GM18517 (cell line): Measurements from ENCODE around the gene PSAP.
A peak's percentile ranks its signal among the peaks of the same experiment; 100 is the strongest.

ENCODE experiments used
- ATAC-seq: cut with Tn5 transposase; IDR thresholded peaks from one replicate; pipeline ENCODE4 v1.9.1; 2021; ENCODE audit warnings: mild to moderate bottlenecking, moderate library complexity; ENCODE audit not compliant: unreplicated experiment

PSAP gene

GRCh38 chr10:71845410-71846405 lies 5.3 kb downstream of the PSAP start:
- ATAC-seq: no peak

DNA sequence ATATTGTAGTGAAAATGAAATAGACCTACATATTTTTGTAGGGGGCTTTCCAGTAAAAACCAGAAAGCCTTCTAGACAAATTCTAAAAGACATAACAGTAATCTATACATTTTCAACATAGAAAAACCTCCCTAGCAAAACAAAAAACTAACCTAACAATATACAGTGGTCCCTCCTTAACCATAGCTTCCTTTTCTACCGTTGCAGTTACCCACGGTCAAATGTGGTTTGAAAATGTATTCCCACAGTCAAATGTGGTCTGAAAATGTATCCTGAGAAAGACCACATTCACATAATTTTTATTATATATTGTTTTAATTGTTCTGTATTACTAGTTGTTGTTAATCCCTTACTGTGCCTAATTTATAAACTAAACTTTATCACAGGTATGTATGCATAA lies 6.4 kb downstream of the PSAP start:
- no peak for ATAC-seq

- no peak for ATAC-seq
These were observed 7.0 kb downstream of the PSAP start for GRCh38 chr10:71844084-71844483.

- no peak for ATAC-seq
These were observed 8.0 kb downstream of the PSAP start for GRCh38 chr10:71842856-71843686.

GRCh38 chr10:71842422-71842821 lies 8.6 kb downstream of the PSAP start:
- no peak for ATAC-seq

GRCh38 chr10:71840958-71841335 lies 10.1 kb downstream of the PSAP start:
- ATAC-seq: no peak

DNA sequence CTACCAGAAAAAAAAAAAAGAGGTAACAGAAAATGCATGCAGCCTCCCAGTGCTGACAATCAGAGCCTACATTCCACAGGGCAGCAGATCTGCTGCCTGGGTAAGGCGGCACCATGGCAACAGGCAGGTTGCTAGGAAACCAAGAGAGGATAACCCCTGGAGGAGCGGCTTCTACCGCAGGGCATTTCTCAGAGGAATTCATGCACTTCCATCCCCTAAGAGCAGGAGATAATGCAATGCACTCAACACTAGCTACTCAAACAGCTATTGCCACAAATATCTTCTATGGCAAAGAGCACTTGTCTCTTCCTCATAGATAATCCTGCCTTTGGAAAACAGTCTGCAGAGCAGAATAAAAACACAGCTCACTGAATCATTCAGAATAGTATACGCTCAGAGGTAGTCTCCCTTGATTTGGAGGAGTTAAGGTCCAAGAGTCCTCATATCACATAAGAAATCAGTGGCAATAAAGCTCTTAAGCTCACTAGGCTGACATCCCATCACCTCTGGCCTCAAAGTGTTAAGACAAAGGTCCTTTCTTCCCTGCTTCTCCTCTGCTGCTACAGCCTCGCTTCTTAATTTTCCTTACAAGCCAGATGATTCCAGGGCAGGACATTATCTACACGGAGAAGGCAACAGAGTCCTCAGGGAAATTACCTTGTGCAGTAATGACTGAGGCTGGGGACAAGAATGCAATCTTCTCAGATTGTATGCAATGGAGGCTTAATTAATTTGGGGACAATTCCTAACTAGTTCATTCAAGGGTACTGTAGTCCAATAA lies 10.7 kb downstream of the PSAP start:
- ATAC-seq: no peak

GRCh38 chr10:71838264-71839211 lies 12.5 kb downstream of the PSAP start:
- no peak for ATAC-seq

- ATAC-seq: no peak
These were observed 13.8 kb downstream of the PSAP start for GRCh38 chr10:71837098-71837827.

- no peak for ATAC-seq
These were observed 14.5 kb downstream of the PSAP start for GRCh38 chr10:71836596-71836974.

DNA sequence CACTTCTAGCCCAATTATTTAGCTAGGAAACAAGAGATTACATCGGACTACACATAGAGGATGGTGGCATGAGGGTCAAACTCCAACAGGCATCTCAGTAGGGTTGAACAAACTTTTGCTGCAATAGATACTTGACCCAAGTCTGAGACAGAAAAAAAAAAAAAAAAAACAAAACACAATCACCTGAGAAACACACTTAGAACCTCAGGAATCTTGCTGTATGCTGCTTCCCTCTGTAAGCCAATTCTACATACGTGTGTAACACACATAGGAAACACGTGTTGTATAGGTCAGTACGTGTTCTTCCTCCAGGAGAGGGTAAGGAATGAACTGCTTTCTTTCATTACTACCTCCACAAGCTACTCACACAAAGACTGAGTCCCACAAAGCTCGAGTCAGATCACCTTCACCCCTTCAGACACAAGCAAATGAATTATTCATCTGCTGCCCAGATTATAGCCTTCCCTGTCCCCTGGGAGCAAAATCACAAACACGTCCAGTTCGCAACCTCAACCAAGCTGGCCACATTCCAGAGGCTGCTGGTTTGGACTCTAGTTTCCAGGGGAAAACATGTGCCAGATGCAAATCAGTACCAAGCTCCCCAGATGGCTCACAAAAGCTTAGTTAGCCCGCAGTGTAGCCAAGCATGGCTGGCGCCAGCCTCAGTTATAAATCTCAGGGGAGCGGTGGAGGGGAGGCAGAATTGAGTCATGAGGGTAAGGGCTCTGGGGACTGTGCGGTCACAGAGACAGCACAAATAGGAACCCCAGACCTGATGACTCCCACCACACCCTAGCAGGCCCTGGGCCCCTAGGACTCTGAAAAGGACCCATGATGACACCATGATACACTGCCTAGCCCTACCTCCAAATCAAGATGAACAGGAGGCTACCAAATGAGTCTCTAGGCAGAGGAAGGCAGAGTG lies 15.1 kb downstream of the PSAP start:
- ATAC-seq: peak; percentile 92

DNA sequence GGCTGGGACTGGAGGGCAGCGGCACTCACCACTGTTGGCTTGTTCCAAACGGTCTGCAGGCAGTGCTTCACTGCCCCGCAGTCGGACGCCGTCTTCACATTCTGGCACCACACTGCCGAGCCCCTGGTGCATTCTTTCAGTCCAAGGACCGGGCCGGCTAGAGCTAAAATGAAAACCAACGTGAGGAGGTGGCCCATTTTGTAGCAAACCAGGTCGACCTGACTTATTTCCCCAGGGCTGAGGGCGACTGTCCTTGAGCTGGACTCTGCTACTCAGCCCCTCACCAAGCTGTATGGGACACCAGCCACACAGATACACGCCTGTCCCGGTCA lies 16.7 kb downstream of the PSAP start:
- ATAC-seq: no peak

DNA sequence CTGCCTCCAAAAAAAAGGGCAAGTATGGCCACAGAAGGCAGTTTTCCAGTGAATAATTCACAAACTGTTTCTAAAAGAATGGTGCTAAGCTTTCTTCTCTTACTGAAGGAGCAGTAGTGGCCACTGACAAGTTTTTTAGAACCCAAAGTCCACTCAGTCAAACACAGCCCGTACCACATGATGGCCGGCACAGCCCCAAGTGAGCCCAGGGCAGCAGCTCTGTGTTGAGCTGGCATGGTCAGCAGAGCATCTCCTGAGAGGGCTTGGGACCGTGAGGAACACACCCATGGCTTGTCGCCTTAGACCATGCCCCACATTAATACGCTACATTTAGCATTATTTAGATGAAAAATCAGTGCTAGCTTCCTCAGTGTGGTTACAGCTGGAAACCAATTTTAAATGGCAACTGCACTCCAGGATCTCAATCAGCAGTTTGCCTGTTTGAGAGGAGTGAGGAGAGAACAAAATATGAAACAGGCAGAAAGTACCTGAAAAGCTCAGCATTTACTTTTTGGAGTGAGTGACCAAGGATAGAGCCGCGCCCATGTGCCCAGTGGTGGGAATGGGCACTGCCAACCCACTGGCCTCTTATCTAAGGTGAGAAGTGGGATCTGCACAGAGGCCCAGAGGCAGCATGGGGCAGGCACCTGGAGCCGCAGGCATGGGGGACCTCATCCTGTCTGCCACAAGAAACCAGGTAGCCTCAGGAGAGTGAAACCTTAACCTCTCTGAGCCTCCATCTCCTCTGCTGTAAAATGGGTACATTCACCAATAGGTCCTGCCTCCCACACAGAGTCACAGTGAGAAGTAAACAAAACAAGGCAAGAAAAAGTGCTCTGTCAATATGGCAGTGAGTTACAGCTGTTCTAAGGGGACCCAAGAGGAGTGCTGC lies 17.4 kb downstream of the PSAP start:
- no peak for ATAC-seq

DNA sequence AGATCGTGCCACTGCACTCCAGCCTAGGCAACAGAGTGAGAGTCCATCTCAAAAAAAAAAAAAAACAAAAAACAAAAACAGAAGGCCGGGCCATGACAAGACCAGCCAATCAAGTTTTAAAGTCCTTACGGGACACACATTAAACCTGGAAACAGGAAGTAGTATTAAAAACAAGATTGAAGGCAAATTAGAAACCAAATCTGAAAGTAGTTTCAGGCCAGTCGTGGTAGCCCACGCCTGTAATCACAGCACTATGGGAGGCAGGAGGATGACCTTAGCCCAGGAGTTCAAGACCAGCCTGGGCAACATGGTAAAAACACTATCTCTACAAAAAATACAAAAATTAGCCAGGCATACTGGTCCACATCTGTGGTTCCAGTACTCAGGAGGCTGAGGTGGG lies 18.1 kb downstream of the PSAP start:
- ATAC-seq: no peak

- ATAC-seq: no peak
These were observed 19.2 kb downstream of the PSAP start for GRCh38 chr10:71831646-71832552.

DNA sequence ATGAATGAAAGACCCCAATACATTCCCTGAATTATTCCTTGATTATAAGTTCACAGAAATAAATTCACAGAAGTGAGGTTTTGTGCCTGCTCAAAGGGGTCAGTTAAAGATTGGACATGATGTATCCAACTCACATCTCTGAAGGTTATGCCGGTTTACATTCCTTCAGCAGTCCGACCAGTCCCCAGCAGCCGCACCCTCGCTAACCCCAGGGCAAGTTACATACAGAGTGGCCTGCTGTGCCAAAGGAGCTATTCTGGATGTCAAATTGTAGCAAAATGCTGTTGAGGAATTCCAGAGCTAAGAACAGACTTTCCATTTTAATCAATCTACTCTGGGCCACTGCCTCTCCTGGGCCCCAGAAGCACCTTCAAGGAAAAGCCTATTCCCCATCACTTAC lies 20.3 kb downstream of the PSAP start:
- no peak for ATAC-seq
